ENCODE data around the gene C3orf49.

C3orf49 gene

DNA sequence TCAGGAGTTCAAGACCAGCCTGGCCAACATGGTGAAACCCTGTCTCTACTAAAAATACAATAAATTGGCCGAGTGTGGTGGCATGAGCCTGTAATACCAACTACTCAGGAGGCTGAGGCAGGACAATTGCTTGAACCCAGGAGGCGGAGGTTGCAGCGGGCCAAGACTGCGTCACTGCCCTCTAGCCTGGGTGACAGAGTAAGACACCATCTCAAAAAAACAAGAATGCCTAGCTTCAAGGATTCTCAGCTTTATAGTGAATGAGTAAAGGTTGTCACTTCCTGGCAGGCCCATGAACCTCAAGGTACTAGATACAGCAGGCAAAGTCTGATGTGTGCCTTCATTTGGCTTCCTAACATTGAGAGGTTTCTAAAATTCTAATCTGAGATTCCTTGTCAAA, 30.1 kb downstream of the C3orf49 start:
- DNase-seq (ENCODE audit: low read depth in 2 of 3, low spot score in 1 of 3) = no peak

DNA sequence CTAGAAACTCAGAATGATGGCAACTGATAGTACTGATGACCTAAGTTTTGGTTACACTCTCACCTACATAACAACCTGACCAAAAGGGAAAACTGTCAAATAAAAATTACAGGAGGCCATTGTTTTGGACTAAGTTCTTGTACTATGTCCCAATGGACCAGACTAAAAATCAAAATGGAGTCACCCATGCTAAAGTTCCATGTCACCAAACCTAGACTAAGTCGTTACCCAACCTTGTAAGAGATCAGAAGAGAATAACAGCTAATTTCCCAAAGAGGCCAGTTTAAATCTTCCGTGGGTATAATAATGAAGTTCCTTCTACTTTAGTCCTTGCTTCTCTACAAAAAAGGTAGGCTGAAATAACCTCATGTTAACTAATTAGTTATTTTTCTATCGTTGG, 32.2 kb downstream of the C3orf49 start:
- no peak for DNase-seq (ENCODE audit: low read depth in 2 of 3, low spot score in 1 of 3)

GRCh38 chr3:63853106-63853505, 34.0 kb downstream of the C3orf49 start:
- no peak for DNase-seq (ENCODE audit: low read depth in 2 of 3, low spot score in 1 of 3)

DNA sequence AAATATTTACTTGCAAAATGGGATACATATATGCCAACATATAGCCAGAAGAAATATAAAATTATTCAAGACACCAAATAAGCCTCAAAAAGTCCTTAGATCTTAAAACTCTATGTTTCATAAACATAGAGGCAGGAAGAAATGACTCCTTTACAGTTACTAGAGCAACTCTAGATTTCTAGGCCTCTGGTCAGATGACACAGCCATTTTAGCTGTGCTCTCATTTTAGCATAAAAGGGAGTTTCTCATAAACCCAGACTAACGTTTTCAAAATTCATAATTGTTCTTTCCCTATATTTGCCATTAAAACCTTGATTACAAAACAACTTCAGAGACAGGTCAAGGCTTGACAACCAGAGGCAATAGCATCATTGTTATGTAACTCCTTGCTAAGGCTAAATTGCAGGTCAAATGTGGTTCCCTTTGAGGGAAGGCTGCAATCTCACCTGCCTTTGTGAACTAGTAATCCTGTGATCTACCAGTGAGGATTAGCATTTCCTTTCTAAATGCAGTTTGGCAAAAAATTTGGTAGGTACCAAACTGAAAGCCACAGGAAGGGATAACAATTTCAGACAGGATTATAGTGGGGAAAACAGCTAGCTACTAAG, 36.3 kb downstream of the C3orf49 start:
- no peak for DNase-seq (ENCODE audit: low read depth in 2 of 3, low spot score in 1 of 3)

GRCh38 chr3:63857311-63857710, 38.2 kb downstream of the C3orf49 start:
- no peak for DNase-seq (ENCODE audit: low read depth in 2 of 3, low spot score in 1 of 3)

- DNase-seq (ENCODE audit: low read depth in 2 of 3, low spot score in 1 of 3) = no peak
Observed at GRCh38 chr3:63860776-63861175, 41.7 kb downstream of the C3orf49 start.

DNA sequence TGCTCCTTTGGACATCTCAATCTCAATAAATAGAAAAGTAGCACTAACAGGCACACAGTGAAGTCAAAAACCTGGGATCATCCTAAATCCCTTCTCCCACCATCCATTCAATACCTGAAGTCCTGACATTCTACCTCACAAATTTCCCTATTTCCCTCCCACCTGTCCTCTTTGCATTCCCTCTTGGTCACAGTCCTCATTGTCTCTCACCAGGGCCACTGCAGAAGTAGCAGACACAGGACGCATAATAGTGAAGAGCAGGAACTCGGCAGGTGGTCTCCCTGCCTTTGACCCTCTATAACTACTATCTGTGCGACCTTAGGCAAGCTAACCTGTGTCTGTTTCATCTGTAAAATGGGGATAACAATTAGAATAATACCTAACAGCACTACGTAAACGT, 42.2 kb downstream of the C3orf49 start:
- DNase-seq (ENCODE audit: low read depth in 2 of 3, low spot score in 1 of 3) = no peak

DNA sequence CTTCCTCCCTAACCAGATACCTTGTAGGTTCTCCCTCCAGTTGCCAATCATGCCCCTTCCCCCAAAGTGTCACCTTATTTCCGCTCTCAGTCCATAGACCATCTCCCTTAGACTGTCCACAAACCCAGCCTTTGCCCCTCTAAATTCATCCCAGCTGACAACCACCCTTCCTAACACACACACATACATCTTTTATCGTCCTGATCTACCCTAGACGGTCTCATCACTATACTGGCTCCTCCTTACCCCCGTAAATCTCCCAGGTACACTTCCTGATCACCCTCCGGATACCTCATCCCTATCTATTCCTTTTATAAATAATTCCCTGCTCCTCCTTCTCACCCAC, 43.7 kb downstream of the C3orf49 start:
- DNase-seq (ENCODE audit: low read depth in 2 of 3, low spot score in 1 of 3) = no peak

GRCh38 chr3:63863150-63864007, 44.3 kb downstream of the C3orf49 start, which contains the start of the genes ATXN7 and THOC7:
Gene ATXN7 (plus strand): TSS chr3:63863867. CDS start chr3:63912599, 48,732 bp downstream.
Gene THOC7 (minus strand): TSS chr3:63863805. CDS start chr3:63863790, 15 bp downstream.
- peak; percentile 38 to 59 (median 42) for DNase-seq (ENCODE audit: low read depth in 2 of 3, low spot score in 1 of 3)

GRCh38 chr3:63864008-63864964, 45.2 kb downstream of the C3orf49 start:
- peak in 2 of 3 donors; percentile 23 to 29 for DNase-seq (ENCODE audit: low read depth in 2 of 3, low spot score in 1 of 3)

GRCh38 chr3:63864965-63865327, 45.8 kb downstream of the C3orf49 start:
- DNase-seq (ENCODE audit: low read depth in 2 of 3, low spot score in 1 of 3) = no peak

GRCh38 chr3:63867225-63867624, 48.1 kb downstream of the C3orf49 start:
- no peak for DNase-seq (ENCODE audit: low read depth in 2 of 3, low spot score in 1 of 3)

DNA sequence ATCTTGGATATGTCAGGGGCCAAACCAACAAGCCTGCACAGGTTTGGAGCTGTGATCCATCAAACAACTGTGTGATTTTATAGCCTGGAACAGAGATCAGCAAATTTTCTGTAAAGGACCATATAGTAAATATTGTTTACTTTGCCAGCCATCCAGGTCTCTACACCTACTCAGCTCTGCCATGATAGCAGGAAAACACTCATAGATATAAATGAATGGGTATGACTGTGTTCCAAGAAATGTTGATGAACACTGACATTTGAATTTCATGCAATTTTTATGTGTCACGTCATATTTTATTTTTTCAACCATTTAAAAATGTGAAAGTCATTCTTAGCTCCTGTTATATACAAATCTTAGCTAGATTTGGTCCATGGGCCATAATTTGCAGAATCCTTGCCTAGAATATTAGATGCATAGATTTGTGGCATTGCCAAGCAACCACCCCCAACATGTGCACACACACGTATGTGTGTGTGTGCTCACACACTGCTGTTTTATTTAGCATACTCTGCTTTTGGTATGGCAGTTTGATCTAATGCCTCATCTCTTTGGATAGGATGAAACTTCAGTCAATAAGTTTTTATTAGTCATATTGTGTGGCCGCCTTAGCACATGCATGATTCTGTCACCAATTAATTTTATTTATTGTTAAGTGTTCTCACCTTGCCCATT, 51.0 kb downstream of the C3orf49 start:
- DNase-seq (ENCODE audit: low read depth in 2 of 3, low spot score in 1 of 3) = no peak

DNA sequence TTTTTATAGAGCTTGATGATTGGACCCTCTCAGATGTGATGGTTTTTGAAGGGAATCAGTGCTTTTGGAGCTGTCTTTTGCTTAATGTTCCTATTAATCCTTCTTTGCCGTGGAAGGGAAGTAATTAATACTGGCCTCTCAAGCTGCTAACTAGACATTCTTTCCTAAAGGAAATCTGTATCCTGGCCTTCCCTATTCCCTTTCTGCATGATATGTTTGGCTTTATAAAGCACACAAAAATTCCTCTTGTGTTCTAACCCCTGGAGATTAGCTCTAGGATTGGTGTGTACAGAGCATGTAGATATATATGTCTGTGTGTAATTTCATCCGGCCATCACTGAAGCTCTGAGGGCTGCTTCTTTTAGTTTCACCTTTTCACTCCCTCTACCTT, 51.5 kb downstream of the C3orf49 start:
- DNase-seq (ENCODE audit: low read depth in 2 of 3, low spot score in 1 of 3) = no peak

DNA sequence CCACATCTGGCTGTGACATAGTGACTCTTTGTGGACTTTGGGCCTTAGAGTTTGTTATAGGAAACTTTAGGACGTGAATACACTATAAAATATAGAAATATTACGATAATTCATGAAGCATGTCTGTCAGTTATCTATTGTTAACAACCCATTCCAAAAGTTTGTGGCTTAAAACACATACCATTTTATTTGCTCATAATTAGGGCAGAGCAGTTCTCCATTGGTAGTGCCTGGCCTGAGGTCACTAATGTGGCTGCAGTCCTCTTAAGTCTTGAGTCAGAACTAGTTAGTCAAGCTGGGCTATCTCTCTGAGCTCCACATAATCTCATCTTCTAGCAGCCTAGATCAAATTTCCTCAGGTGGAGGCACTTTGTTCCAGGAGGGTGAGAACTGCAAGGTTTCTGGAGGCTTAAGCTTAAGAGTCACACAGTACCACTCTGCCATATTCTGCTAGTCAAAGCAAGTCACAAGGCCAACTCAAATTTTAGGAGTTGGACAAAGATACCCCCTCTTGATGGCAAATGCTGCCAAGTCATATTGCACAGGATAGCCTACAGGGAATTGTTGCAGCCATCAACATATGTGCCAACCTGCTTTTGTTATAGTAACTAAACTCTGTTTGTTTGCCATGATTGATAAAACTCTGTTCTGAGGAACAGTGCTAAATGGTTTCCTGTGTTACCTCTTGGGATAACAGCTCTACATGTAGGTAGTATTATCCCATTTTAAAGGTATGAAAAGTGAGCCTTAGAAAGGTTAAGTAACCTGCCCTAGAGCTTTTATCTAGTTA, 53.2 kb downstream of the C3orf49 start:
- no peak for DNase-seq (ENCODE audit: low read depth in 2 of 3, low spot score in 1 of 3)

DNA sequence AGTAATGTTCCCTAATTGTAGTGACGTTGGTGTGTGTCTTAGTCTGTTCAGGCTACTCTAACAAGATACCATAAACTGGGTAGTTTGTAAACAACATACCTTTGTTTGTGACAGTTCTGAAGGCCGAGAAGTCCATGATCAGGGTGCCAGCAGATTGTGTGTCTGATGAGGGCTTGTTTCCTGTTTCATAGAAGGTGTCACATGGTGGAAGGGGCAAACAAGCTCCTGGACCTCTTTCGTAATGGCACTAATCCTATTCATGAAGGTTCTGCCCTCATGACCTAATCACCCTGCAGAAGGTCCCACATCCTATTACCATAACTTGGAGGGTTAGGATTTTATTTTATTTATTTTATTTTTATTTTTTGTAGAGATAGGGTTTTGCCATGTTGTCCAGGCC, 55.7 kb downstream of the C3orf49 start:
- DNase-seq (ENCODE audit: low read depth in 2 of 3, low spot score in 1 of 3) = no peak

- DNase-seq (ENCODE audit: low read depth in 2 of 3, low spot score in 1 of 3) = no peak
Observed at GRCh38 chr3:63875510-63875909, 56.4 kb downstream of the C3orf49 start.

DNA sequence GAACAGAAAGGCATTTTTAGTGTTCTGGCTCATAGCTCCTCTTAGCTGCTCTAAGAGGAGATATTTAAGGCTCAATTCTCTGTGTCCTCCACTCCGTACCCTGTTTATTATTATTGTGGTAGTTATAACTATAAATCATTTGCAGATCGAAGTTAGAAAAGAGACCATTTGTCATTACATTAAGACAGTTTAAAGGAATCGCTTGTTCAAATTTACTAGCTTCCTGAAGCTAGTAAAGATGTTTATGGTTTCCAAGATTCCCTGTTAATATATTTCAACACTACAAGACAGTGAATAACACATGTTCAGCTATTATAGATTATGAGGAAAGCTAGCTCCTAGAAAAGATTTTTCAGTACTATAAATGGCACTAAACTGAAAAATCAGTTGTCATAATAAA, 57.2 kb downstream of the C3orf49 start:
- DNase-seq (ENCODE audit: low read depth in 2 of 3, low spot score in 1 of 3) = no peak

DNA sequence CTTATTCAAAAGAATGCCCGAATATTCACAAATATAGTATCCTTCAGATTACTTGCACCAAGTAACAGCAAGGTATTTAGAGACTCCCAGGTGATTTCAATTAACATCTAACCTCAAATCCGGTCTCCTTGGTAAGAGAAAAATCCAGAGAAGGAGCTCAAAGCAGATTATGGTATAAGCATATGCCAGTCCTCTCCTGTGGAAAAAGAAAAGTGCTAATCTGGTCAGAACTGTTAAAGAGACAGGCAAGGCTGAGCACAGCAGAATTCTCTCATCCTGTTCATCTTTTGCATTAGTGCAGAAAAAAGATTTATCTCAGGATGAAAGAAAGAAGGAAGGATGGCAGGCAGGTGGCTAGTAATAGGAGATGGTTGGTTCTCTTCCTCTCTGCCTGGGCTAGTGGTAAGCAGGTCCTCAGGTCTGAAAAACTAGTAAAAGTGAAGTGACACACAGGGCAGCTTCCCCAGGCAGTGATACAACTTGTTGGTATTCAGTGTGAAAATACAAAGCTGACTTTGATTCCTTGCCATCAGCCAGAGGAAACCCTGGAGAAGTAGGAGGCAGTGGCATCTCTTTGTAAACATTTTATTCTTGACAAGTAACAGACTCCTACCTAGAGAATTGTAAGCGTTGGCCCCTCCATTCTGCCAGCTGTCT, 58.8 kb downstream of the C3orf49 start:
- no peak for DNase-seq (ENCODE audit: low read depth in 2 of 3, low spot score in 1 of 3)
